ENCODE measurements around the gene TNRC6A.

TNRC6A gene

GRCh38 chr16:24810951-24811843 lies 81.7 kb downstream of the TNRC6A start:
- no peak for TF ChIP-seq CTCF (IDR thresholded peaks at IDR 0.05)

- no peak for TF ChIP-seq CTCF (IDR thresholded peaks at IDR 0.05)
Measured at GRCh38 chr16:24815021-24815420, 85.6 kb downstream of the TNRC6A start.

GRCh38 chr16:24816688-24817087 lies 87.2 kb downstream of the TNRC6A start:
- no peak for TF ChIP-seq CTCF (IDR thresholded peaks at IDR 0.05)

GRCh38 chr16:24819462-24820040 lies 90.1 kb downstream of the TNRC6A start:
- no peak for TF ChIP-seq CTCF (IDR thresholded peaks at IDR 0.05)

GRCh38 chr16:24820522-24820921 lies 91.1 kb downstream of the TNRC6A start:
- no peak for TF ChIP-seq CTCF (IDR thresholded peaks at IDR 0.05)

- TF ChIP-seq CTCF (IDR thresholded peaks at IDR 0.05), result no peak
Measured at GRCh38 chr16:24821129-24821528, 91.7 kb downstream of the TNRC6A start.

- no peak for TF ChIP-seq CTCF (IDR thresholded peaks at IDR 0.05)
Measured at GRCh38 chr16:24822542-24822941, 93.1 kb downstream of the TNRC6A start.
